GM18511 (cell line): ENCODE data around the gene CYP4F8.

Experiments used
- ATAC-seq: cut with Tn5 transposase; IDR thresholded peaks from one replicate; pipeline ENCODE4 v1.9.1; 2021; ENCODE audit warnings: mild to moderate bottlenecking, moderate library complexity; ENCODE audit not compliant: unreplicated experiment

CYP4F8 gene

GRCh38 chr19:15615526-15615925 lies 508 bp downstream of the CYP4F8 start:
- no peak for ATAC-seq

GRCh38 chr19:15616183-15616582 lies 1.2 kb downstream of the CYP4F8 start:
- no peak for ATAC-seq

- ATAC-seq = no peak
Measured at GRCh38 chr19:15616627-15617270, 1.7 kb downstream of the CYP4F8 start.

GRCh38 chr19:15618321-15618720 lies 3.3 kb downstream of the CYP4F8 start:
- no peak for ATAC-seq

- ATAC-seq = no peak
Measured at GRCh38 chr19:15621801-15622200, 6.8 kb downstream of the CYP4F8 start.

GRCh38 chr19:15622991-15623390 lies 8.0 kb downstream of the CYP4F8 start:
- ATAC-seq = no peak

GRCh38 chr19:15623711-15624318 lies 8.8 kb downstream of the CYP4F8 start:
- ATAC-seq = no peak

GRCh38 chr19:15628236-15629002 lies 13.4 kb downstream of the CYP4F8 start:
- ATAC-seq = no peak

- no peak for ATAC-seq
Measured at GRCh38 chr19:15629003-15629880, 14.2 kb downstream of the CYP4F8 start.

- ATAC-seq = no peak
Measured at GRCh38 chr19:15631817-15632216, 16.8 kb downstream of the CYP4F8 start.

GRCh38 chr19:15633082-15633835 lies 18.2 kb downstream of the CYP4F8 start:
- no peak for ATAC-seq

GRCh38 chr19:15634105-15634504 lies 19.1 kb downstream of the CYP4F8 start:
- no peak for ATAC-seq

GRCh38 chr19:15635016-15635805 lies 20.2 kb downstream of the CYP4F8 start:
- no peak for ATAC-seq

GRCh38 chr19:15636026-15636425 lies 21.0 kb downstream of the CYP4F8 start:
- ATAC-seq = no peak

- no peak for ATAC-seq
Measured at GRCh38 chr19:15639596-15639995, 24.6 kb downstream of the CYP4F8 start.

- ATAC-seq = no peak
Measured at GRCh38 chr19:15640294-15640903, 25.4 kb downstream of the CYP4F8 start, which contains the start of gene CYP4F3. CYP4F3 (plus strand) TSS chr19:15640897; CDS start chr19:15641416, 519 bp downstream.

GRCh38 chr19:15640904-15641597 lies 26.0 kb downstream of the CYP4F8 start:
- no peak for ATAC-seq

GRCh38 chr19:15641901-15642491 lies 27.0 kb downstream of the CYP4F8 start:
- ATAC-seq = no peak
